ENCODE measurements around the gene NKX1-1. TPM values are rescaled to one million over a fixed set of nuclear protein-coding genes. Genes with fewer than 3 reads are reported as not detected.

The NKX1-1 gene
- total RNA-seq, 2 donors from 2014 or later, result not detected

- TF ChIP-seq CTCF (conservative IDR thresholded peaks at IDR 0.05), result no peak
- Histone ChIP-seq H3K36me3 (ENCODE audit: control insufficient read depth, insufficient read depth, low read length) (peaks cover 34% of the 10 kb centered on the region), H3K27ac (ENCODE audit: low read depth, low read length) (no peak overlapping the region), H3K9ac (ENCODE audit: extremely low read depth, low read length, poor library complexity, severe bottlenecking) (no peak overlapping the region), H3K9me3 (ENCODE audit: control insufficient read depth, low read length) (no peaks in the 10 kb centered on the region), H3K4me3 (ENCODE audit: low read length) (no peak overlapping the region), H3K27me3 (ENCODE audit: control insufficient read depth, insufficient read depth, low read length, poor library complexity, severe bottlenecking) (no peaks in the 10 kb centered on the region), H3K4me1 (ENCODE audit: control insufficient read depth, insufficient read depth, low read length) (no peaks in the 10 kb centered on the region)
- Mint-ChIP-seq H3K4me1 (peaks cover 3% of the 10 kb centered on the region), H3K4me3 (no peak overlapping the region), H3K27ac (no peak overlapping the region), H3K27me3 (ENCODE audit: insufficient read depth) (no peaks in the 10 kb centered on the region), H3K36me3 (ENCODE audit: low read depth) (peaks cover 18% of the 10 kb centered on the region), H3K9me3 (no peaks in the 10 kb centered on the region)
- DNase-seq, result no peak
- WGBS, 2 experiments (ENCODE audit: insufficient coverage in 1 of 2, insufficient read length in 1 of 2), result 91 to 93% methylated on average over 10 to 14 of the region's 14 CpGs
Observed at GRCh38 chr4:1355378-1355777, 50.9 kb downstream of the NKX1-1 start.

GRCh38 chr4:1354983-1355275 is 51.3 kb downstream of the NKX1-1 start:
- Histone ChIP-seq H3K9ac (ENCODE audit: extremely low read depth, low read length, poor library complexity, severe bottlenecking) (no peak overlapping the region), H3K36me3 (ENCODE audit: control insufficient read depth, insufficient read depth, low read length) (peaks cover 38% of the 10 kb centered on the region), H3K4me3 (ENCODE audit: low read length) (no peak overlapping the region), H3K9me3 (ENCODE audit: control insufficient read depth, low read length) (no peaks in the 10 kb centered on the region), H3K27me3 (ENCODE audit: control insufficient read depth, insufficient read depth, low read length, poor library complexity, severe bottlenecking) (no peaks in the 10 kb centered on the region), H3K27ac (ENCODE audit: low read depth, low read length) (no peak overlapping the region), H3K4me1 (ENCODE audit: control insufficient read depth, insufficient read depth, low read length) (no peaks in the 10 kb centered on the region)
- H3K9me3 Mint-ChIP-seq, result no peaks in the 10 kb centered on the region
- no peak overlapping the region for H3K4me3 Mint-ChIP-seq
- H3K4me1 Mint-ChIP-seq, result peaks cover 3% of the 10 kb centered on the region
- H3K36me3 Mint-ChIP-seq (ENCODE audit: low read depth), result peaks cover 23% of the 10 kb centered on the region
- H3K27ac Mint-ChIP-seq, result no peak overlapping the region
- DNase-seq, result no peak
- TF ChIP-seq CTCF (conservative IDR thresholded peaks at IDR 0.05), result no peak
- WGBS, 2 experiments (ENCODE audit: insufficient coverage in 1 of 2, insufficient read length in 1 of 2), result 94 to 100% methylated on average over 2 to 18 of the region's 18 CpGs
- H3K27me3 Mint-ChIP-seq (ENCODE audit: insufficient read depth), result no peaks in the 10 kb centered on the region

DNA sequence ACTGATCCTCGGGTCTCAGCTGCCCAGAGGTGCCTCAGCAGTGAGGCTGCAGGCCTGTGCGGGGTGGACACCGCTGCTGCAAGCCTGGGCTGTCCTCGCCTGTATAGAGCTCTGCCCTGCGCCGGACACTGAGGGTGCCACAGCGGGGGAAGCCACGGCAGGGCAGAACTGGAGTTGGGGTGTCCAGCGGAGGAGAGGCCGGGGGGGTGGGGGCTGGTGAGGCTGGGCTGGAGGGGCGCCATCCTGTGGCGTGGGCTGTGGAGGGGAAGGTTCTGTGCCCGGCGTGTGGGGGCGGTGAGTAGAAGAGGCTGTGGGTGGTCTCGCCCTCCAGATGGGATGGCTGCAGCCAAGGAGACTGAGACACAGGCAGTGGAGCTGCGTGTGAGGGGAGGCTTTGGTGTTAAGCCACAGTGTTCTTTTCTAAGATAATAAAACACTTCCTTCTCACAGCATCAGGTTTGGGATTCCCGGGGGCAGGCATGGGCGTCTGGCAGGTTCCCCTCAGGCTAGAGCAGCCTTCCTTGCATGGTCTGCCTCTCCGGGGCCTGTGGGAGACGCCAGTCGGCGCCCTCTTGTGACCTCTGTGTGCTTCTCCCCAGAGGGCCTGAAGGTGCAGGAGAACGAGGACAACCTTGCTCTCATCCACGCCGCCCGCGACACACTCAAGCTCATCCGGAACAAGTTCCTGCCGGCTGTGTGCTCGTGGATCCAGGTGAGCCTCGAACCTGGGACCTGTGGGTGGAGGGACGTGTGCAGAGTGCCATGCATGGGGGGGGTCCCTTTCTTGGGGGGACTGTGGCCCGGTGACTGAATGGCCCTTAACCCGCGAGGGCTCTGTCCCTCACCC is 51.9 kb downstream of the NKX1-1 start:
- no peaks in the 10 kb centered on the region for H3K4me1 ChIP-seq (ENCODE audit: control insufficient read depth, insufficient read depth, low read length)
- H3K9me3 ChIP-seq (ENCODE audit: control insufficient read depth, low read length), result no peaks in the 10 kb centered on the region
- peaks cover 3% of the 10 kb centered on the region for H3K4me1 Mint-ChIP-seq
- no peaks in the 10 kb centered on the region for H3K27me3 ChIP-seq (ENCODE audit: control insufficient read depth, insufficient read depth, low read length, poor library complexity, severe bottlenecking)
- WGBS, 2 experiments (ENCODE audit: insufficient coverage in 1 of 2, insufficient read length in 1 of 2), result 93% methylated on average over 16 to 36 of the region's 36 CpGs
- no peak overlapping the region for H3K27ac ChIP-seq (ENCODE audit: low read depth, low read length)
- H3K36me3 Mint-ChIP-seq (ENCODE audit: low read depth), result peaks cover 25% of the 10 kb centered on the region
- no peak overlapping the region for H3K27ac Mint-ChIP-seq
- peaks cover 42% of the 10 kb centered on the region for H3K36me3 ChIP-seq (ENCODE audit: control insufficient read depth, insufficient read depth, low read length)
- H3K4me3 Mint-ChIP-seq, result no peak overlapping the region
- H3K27me3 Mint-ChIP-seq (ENCODE audit: insufficient read depth), result no peaks in the 10 kb centered on the region
- H3K9me3 Mint-ChIP-seq, result no peaks in the 10 kb centered on the region
- no peak overlapping the region for H3K4me3 ChIP-seq (ENCODE audit: low read length)
- peak; percentile 64 for DNase-seq
- TF ChIP-seq CTCF (conservative IDR thresholded peaks at IDR 0.05), result no peak
- H3K9ac ChIP-seq (ENCODE audit: extremely low read depth, low read length, poor library complexity, severe bottlenecking), result no peak overlapping the region
